Astrocyte (in vitro differentiated cells and primary cell): ENCODE data around the gene HDX.

ENCODE experiments used
- EZH2 ChIP-seq: IDR thresholded peaks from 2 replicates; pipeline ENCODE4 v1.6.1; 2012; ENCODE audit warnings: mild to moderate bottlenecking, low read length, inconsistent platforms; ENCODE audit not compliant: insufficient read depth
- TF ChIP-seq, protein P1 (sequence below): IDR thresholded peaks from 2 replicates; pipeline ENCODE4 v1.5.1; 2011; ENCODE audit warnings: low read depth, mild to moderate bottlenecking, inconsistent platforms, low read length, moderate library complexity; ENCODE audit not compliant: insufficient read depth

DNA sequence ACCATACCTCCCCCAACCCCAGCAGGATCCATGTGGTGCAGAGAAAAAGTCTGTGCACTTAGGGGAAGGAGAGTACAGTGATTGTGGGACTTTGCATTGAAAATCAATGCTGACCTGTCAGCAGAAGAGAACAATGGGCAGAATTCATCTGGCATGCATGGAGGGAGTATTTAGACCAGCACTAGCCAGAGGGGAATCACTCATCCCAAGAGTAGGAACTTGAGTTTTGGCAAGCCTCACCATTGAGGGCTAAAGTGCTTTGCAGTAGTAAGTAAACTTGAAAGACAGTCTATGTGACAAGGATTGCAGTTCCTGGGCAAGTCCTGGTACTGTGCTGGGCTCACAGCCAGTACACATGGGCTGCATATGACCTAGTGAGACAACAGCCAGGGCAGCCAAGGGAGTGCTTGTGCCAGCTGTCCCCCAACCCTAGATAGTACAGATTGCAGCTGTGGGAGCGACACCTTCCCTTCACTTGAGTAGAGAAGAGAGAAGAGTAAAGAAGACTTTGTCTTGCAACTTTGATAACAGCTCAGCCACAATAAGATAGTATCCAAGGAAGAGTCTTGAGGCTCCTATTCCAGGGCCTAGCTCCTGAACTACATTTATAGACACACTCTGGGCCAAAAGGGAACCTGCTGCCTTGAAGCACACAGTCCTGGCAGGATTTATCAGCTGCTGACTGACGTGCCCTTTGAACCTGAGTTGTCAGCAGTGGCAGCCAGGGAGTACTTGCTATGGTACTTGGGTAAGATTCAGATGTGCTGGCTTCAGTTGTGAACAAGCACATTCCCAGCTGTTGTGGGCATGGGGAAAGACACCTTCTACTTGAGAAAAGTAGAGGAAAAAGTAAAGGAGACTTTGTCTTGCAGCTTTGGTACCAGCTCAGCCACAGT, 48.7 kb downstream of the HDX start:
- TF ChIP-seq, protein P1, sequence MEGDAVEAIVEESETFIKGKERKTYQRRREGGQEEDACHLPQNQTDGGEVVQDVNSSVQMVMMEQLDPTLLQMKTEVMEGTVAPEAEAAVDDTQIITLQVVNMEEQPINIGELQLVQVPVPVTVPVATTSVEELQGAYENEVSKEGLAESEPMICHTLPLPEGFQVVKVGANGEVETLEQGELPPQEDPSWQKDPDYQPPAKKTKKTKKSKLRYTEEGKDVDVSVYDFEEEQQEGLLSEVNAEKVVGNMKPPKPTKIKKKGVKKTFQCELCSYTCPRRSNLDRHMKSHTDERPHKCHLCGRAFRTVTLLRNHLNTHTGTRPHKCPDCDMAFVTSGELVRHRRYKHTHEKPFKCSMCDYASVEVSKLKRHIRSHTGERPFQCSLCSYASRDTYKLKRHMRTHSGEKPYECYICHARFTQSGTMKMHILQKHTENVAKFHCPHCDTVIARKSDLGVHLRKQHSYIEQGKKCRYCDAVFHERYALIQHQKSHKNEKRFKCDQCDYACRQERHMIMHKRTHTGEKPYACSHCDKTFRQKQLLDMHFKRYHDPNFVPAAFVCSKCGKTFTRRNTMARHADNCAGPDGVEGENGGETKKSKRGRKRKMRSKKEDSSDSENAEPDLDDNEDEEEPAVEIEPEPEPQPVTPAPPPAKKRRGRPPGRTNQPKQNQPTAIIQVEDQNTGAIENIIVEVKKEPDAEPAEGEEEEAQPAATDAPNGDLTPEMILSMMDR: no peak
- no peak for TF ChIP-seq EZH2
